Ovary (tissue), 3 donors: ENCODE measurements around the gene WWOX.

Experiments
- CTCF ChIP-seq, 3 donors: fragments of 450-650 bp in 2 of 3; fragments of 200-600 bp in 1 of 3; IDR thresholded peaks; one replicate each; pipeline versions ENCODE4 v1.5.1 to v1.8.0; 2016 to 2022; ENCODE audit warnings: antibody characterized with exemption in 3 of 3, mild to moderate bottlenecking in 1 of 3
- POLR2A ChIP-seq: fragments of 450-650 bp; IDR thresholded peaks from one replicate; pipeline ENCODE4 v1.6.1; 2017; ENCODE audit warnings: antibody characterized with exemption, mild to moderate bottlenecking, moderate library complexity
- donor health status: DM: no; HTN: no; CAD: no.

- TF ChIP-seq CTCF (IDR thresholded peaks at IDR 0.05) (no peak), POLR2A (no peak)
These were observed 738.8 kb downstream of the WWOX start for GRCh38 chr16:78838276-78838675.
